Iris pigment epithelial cell (primary cell): ENCODE measurements around the gene ADAMTS2.
A peak's percentile ranks its signal among the peaks of the same experiment; 100 is the strongest.
"Not testable (repeated sequence)": the region's sequence is repeated elsewhere in the genome, so short reads cannot be mapped to it uniquely, and the experiment has no call there.

Experiments
- DNase-seq: peaks from one replicate; pipeline ENCODE4 v3.0.0-alpha.2; 2011; ENCODE audit warnings: low read depth

Gene ADAMTS2

DNA sequence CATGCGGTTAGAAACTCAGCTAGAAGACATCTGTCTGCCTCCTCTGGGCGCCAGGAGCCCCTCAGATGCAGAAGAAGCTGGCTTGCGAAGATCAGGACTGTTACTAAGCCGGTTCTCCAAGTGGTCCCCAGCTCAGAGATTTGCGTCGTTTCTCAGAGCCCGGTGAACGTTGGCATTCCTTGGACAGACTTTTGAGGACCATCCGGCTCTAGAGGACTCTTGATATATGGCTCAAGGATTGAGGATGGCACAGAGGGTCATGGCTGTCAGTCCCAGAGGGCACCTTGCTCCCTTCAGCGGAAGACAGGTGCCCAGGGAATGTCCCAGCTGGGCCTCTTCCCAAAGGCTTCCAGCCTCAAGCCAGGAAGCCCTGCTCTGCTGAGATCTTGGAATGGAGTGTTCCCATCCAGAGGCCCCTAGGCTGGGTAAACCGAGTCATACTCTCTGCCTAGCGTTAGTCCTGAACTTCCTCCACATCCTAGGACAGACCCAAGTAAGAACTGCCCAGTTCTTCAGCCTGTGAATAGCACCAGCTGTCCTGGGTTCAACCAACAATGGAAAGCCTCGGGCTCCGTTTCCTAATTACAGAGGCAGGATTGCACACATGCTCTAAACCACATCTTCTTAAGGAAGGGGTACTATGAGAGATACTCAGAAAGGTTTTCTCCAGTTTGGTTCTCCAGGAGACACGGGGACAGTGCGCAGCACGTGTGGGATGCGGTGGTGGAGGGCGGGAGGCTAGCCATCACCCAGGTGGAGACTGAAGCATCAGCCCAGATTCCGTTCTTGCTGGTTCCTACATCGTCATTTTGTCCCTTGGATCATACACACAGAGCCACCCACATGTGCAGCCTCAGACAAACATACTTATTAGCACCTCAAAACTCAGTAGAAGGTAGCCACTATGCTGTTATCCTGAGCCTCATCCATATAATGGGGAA lies 233.7 kb downstream of the ADAMTS2 start:
- no peak for DNase-seq

DNA sequence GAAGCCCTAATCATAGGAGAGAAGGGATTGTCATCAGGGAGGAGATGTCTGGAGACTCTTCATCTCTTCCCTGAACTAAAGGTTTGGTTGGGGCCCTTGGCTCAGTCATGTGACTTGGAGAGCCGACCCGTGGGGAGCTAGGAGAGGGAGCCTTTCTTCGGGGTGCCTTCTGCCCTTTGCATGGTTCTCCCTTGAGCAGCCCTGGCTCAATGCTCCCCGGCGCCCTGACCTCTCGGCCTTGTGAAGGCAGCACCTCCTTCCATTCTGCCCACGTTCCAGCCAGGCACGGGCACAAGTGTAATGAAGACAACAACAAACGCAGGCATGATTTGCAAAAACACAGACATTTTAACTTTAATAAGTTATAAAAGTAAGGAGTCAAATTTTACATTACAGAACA lies 234.7 kb downstream of the ADAMTS2 start:
- DNase-seq: no peak

DNA sequence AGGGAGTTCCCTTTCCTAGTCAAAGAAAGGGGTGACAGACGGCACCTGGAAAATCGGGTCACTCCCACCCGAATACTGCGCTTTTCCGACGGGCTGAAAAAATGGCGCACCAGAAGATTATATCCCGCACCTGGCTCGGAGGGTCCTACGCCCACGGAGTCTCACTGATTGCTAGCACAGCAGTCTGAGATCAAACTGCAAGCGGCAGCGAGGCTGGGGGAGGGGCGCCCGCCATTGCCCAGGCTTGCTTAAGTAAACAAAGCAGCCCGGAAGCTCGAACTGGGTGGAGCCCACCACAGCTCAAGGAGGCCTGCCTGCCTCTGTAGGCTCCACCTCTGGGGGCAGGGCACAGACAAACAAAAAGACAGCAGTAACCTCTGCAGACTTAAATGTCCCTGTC lies 244.0 kb downstream of the ADAMTS2 start:
- not testable (repeated sequence) for DNase-seq

- no peak for DNase-seq
These were observed 255.8 kb downstream of the ADAMTS2 start for GRCh38 chr5:179089502-179089901.

GRCh38 chr5:179080724-179081123 lies 264.5 kb downstream of the ADAMTS2 start:
- DNase-seq: no peak

- no peak for DNase-seq
These were observed 265.9 kb downstream of the ADAMTS2 start for GRCh38 chr5:179079165-179079987.

DNA sequence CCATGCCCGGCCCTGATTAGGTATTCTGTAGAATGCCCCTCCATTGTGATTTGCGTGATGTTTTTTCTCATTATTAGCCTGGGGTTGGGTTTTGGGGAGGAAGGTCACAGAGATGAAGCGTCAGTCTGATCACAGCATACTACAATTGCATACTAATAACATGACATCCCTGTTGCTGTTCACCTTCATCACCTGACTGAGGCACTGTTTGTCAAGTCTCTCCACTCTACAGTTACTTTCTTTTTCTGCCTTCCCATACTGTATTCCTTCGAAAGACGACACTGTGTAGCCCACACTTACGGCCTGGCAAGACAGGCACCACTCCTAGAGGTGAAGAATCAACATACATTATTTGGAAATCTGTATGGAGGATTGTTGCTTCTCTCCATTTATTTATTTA lies 279.6 kb downstream of the ADAMTS2 start:
- peak; percentile 4 for DNase-seq

GRCh38 chr5:179061025-179061424 lies 284.2 kb downstream of the ADAMTS2 start:
- no peak for DNase-seq
